ENCODE data around the gene TUBA3C.

GRCh38 chr13:19185086-19185864, 3.7 kb upstream of the TUBA3C start:
- TF ChIP-seq CTCF (IDR thresholded peaks at IDR 0.05) (no peak), POLR2A (IDR thresholded peaks at IDR 0.05) (no peak)
